ENCODE measurements around the gene OR2G3. TPM values are rescaled to one million over a fixed set of nuclear protein-coding genes. Genes with fewer than 3 reads are reported as not detected.

Gene OR2G3
- total RNA-seq: not detected

- Mint-ChIP-seq H3K9me3 (no peaks in the 10 kb centered on the region), H3K27ac (no peak within 1 kb of the TSS), H3K36me3 (no peaks in the 10 kb centered on the region)
- no peak for DNase-seq (ENCODE audit: low spot score in 2 of 2)
- ATAC-seq: no peak
These were observed at the start of gene OR2G3 for GRCh38 chr1:247605286-247605685. Gene OR2G3, plus strand, starts transcription at chr1:247605586. Its CDS starts 0 bp downstream, at chr1:247605586.

GRCh38 chr1:247557926-247558674, 47.3 kb upstream of the OR2G3 start:
- ATAC-seq (no peak), DNase-seq (ENCODE audit: low spot score in 2 of 2) (no peak)
- Mint-ChIP-seq H3K36me3 (no peaks in the 10 kb centered on the region), H3K9me3 (no peaks in the 10 kb centered on the region), H3K27ac (no peak overlapping the region)

- no peaks in the 10 kb centered on the region for H3K36me3 Mint-ChIP-seq
- DNase-seq (ENCODE audit: low spot score in 2 of 2) (no peak), ATAC-seq (no peak)
- no peak overlapping the region for H3K27ac Mint-ChIP-seq
- H3K9me3 Mint-ChIP-seq: no peaks in the 10 kb centered on the region
These were observed 43.7 kb upstream of the OR2G3 start for GRCh38 chr1:247561711-247562110.

- DNase-seq (ENCODE audit: low spot score in 2 of 2): no peak
- Mint-ChIP-seq H3K36me3 (no peaks in the 10 kb centered on the region), H3K9me3 (no peaks in the 10 kb centered on the region), H3K27ac (no peak overlapping the region)
- ATAC-seq: no peak
These were observed 43.2 kb upstream of the OR2G3 start for GRCh38 chr1:247562198-247562597.

GRCh38 chr1:247574236-247574635, 31.1 kb upstream of the OR2G3 start:
- DNase-seq (ENCODE audit: low spot score in 2 of 2): no peak
- Mint-ChIP-seq H3K36me3 (peaks cover 10 to 17% of the 10 kb centered on the region in 2 donors), H3K27ac (no peak overlapping the region), H3K9me3 (peaks cover 9 to 19% of the 10 kb centered on the region in 2 donors)
- no peak for ATAC-seq

GRCh38 chr1:247574664-247575063, 30.7 kb upstream of the OR2G3 start:
- ATAC-seq: no peak
- H3K36me3 Mint-ChIP-seq: peaks cover 10 to 17% of the 10 kb centered on the region in 2 donors
- H3K9me3 Mint-ChIP-seq: peaks cover 9 to 17% of the 10 kb centered on the region in 2 donors
- H3K27ac Mint-ChIP-seq: no peak overlapping the region
- DNase-seq (ENCODE audit: low spot score in 2 of 2): no peak

GRCh38 chr1:247576514-247576913, 28.9 kb upstream of the OR2G3 start:
- Mint-ChIP-seq H3K9me3 (peaks cover 0 to 5% of the 10 kb centered on the region in 2 donors), H3K36me3 (peaks cover 5 to 6% of the 10 kb centered on the region in 2 donors), H3K27ac (no peak overlapping the region)
- DNase-seq (ENCODE audit: low spot score in 2 of 2) (no peak), ATAC-seq (peak in 1 of 2 donors; percentile 22)

- DNase-seq (ENCODE audit: low spot score in 2 of 2) (no peak), ATAC-seq (no peak)
- Mint-ChIP-seq H3K36me3 (no peaks in the 10 kb centered on the region), H3K9me3 (no peaks in the 10 kb centered on the region), H3K27ac (no peak overlapping the region)
These were observed 26.4 kb upstream of the OR2G3 start for GRCh38 chr1:247578946-247579460.

- Mint-ChIP-seq H3K36me3 (peaks cover 0 to 4% of the 10 kb centered on the region in 2 donors), H3K27ac (no peak within 1 kb of the TSS), H3K9me3 (peaks cover 4 to 6% of the 10 kb centered on the region in 2 donors)
- DNase-seq (ENCODE audit: low spot score in 2 of 2): no peak
- no peak for ATAC-seq
These were observed 17.3 kb upstream of the OR2G3 start, which contains the start of gene OR2G2 for GRCh38 chr1:247588060-247588459. Gene OR2G2, plus strand, starts transcription at chr1:247588360. Its CDS starts 0 bp downstream, at chr1:247588360.

GRCh38 chr1:247613405-247613804, 8.0 kb downstream of the OR2G3 start:
- Mint-ChIP-seq H3K36me3 (no peaks in the 10 kb centered on the region), H3K27ac (no peak overlapping the region), H3K9me3 (no peaks in the 10 kb centered on the region)
- ATAC-seq: no peak
- DNase-seq (ENCODE audit: low spot score in 2 of 2): no peak

- Mint-ChIP-seq H3K36me3 (no peaks in the 10 kb centered on the region), H3K27ac (no peak overlapping the region), H3K9me3 (no peaks in the 10 kb centered on the region)
- ATAC-seq: no peak
- DNase-seq (ENCODE audit: low spot score in 2 of 2): no peak
These were observed 9.2 kb downstream of the OR2G3 start for GRCh38 chr1:247614625-247615024.

- H3K27ac Mint-ChIP-seq: no peak overlapping the region
- peaks cover 4 to 5% of the 10 kb centered on the region in 2 donors for H3K9me3 Mint-ChIP-seq
- no peak for DNase-seq (ENCODE audit: low spot score in 2 of 2)
- no peak for ATAC-seq
- no peaks in the 10 kb centered on the region for H3K36me3 Mint-ChIP-seq
These were observed 22.6 kb downstream of the OR2G3 start for GRCh38 chr1:247627951-247628350.

GRCh38 chr1:247638011-247638410, 32.6 kb downstream of the OR2G3 start:
- ATAC-seq (no peak), DNase-seq (ENCODE audit: low spot score in 2 of 2) (no peak)
- peaks cover 10 to 13% of the 10 kb centered on the region in 2 donors for H3K9me3 Mint-ChIP-seq
- peaks cover 17 to 24% of the 10 kb centered on the region in 2 donors for H3K36me3 Mint-ChIP-seq
- H3K27ac Mint-ChIP-seq: no peak overlapping the region

GRCh38 chr1:247638781-247639180, 33.4 kb downstream of the OR2G3 start:
- ATAC-seq: peak in 1 of 2 donors; percentile 35
- no peak for DNase-seq (ENCODE audit: low spot score in 2 of 2)
- Mint-ChIP-seq H3K36me3 (peaks cover 17 to 24% of the 10 kb centered on the region in 2 donors), H3K9me3 (peaks cover 13 to 14% of the 10 kb centered on the region in 2 donors), H3K27ac (no peak overlapping the region)

GRCh38 chr1:247639381-247639981, 34.1 kb downstream of the OR2G3 start:
- peaks cover 17 to 20% of the 10 kb centered on the region in 2 donors for H3K36me3 Mint-ChIP-seq
- H3K9me3 Mint-ChIP-seq: peaks cover 9 to 11% of the 10 kb centered on the region in 2 donors
- peak; percentile 79 to 96 for ATAC-seq
- H3K27ac Mint-ChIP-seq: no peak overlapping the region
- DNase-seq (ENCODE audit: low spot score in 2 of 2): peak in 1 of 2 donors; percentile 48

GRCh38 chr1:247642742-247643141, 37.4 kb downstream of the OR2G3 start:
- Mint-ChIP-seq H3K9me3 (peaks cover 7 to 8% of the 10 kb centered on the region in 2 donors), H3K36me3 (peaks cover 10 to 17% of the 10 kb centered on the region in 2 donors), H3K27ac (no peak overlapping the region)
- no peak for ATAC-seq
- DNase-seq (ENCODE audit: low spot score in 2 of 2): no peak

GRCh38 chr1:247646867-247647266, 41.5 kb downstream of the OR2G3 start:
- DNase-seq (ENCODE audit: low spot score in 2 of 2) (no peak), ATAC-seq (no peak)
- Mint-ChIP-seq H3K36me3 (no peaks in the 10 kb centered on the region), H3K27ac (no peak overlapping the region), H3K9me3 (peaks cover 0 to 4% of the 10 kb centered on the region in 2 donors)
